HuH-7 (cell line): ENCODE measurements around the gene PDXDC1.
"Not testable (repeated sequence)": the region's sequence is repeated elsewhere in the genome, so short reads cannot be mapped to it uniquely, and the experiment has no call there.

Source experiments
- DNase-seq: peaks from one replicate; pipeline ENCODE4 v3.0.0; 2011; ENCODE audit warnings: low spot score

Gene PDXDC1

GRCh38 chr16:15133554-15133953, 158.7 kb downstream of the PDXDC1 start:
- DNase-seq, result not testable (repeated sequence)

DNA sequence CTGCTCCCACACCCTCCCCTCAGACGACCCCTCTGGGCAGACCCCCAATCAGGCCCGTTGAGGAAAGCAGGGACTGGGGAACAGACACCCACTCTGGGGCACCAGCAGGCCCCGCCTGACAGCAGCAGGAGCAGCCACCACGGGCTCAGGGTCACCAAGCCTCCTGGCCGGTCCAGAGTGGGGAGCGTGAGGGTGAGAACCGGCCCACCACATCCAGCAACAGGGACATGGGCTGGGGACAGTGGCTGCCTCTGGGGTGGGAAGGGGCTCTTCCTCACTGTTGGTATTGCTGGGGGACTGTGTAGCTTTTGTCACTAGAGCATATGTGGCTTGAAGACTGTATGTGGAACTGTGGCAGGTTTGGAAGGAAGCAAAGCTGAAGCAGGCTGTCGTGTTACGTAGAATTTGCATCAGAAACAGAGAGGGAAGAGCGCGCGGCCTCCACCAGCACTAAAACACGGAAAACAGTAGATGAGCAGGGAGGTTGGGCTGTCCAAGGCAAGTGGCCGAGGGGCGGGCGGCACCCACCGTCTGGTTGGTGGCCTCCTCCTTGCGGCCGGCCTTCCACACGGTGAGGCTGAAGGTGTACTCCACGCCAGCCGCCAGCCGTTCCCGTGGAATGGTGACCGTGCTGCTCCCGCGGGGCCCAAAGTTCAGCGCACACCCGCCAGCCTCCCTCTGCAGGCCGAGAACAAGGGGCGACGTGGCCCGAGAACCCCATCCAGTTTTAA, 160.1 kb downstream of the PDXDC1 start:
- not testable (repeated sequence) for DNase-seq

GRCh38 chr16:15135483-15136360, 160.9 kb downstream of the PDXDC1 start:
- not testable (repeated sequence) for DNase-seq

- not testable (repeated sequence) for DNase-seq
Observed at GRCh38 chr16:15137514-15137913, 162.7 kb downstream of the PDXDC1 start.

DNA sequence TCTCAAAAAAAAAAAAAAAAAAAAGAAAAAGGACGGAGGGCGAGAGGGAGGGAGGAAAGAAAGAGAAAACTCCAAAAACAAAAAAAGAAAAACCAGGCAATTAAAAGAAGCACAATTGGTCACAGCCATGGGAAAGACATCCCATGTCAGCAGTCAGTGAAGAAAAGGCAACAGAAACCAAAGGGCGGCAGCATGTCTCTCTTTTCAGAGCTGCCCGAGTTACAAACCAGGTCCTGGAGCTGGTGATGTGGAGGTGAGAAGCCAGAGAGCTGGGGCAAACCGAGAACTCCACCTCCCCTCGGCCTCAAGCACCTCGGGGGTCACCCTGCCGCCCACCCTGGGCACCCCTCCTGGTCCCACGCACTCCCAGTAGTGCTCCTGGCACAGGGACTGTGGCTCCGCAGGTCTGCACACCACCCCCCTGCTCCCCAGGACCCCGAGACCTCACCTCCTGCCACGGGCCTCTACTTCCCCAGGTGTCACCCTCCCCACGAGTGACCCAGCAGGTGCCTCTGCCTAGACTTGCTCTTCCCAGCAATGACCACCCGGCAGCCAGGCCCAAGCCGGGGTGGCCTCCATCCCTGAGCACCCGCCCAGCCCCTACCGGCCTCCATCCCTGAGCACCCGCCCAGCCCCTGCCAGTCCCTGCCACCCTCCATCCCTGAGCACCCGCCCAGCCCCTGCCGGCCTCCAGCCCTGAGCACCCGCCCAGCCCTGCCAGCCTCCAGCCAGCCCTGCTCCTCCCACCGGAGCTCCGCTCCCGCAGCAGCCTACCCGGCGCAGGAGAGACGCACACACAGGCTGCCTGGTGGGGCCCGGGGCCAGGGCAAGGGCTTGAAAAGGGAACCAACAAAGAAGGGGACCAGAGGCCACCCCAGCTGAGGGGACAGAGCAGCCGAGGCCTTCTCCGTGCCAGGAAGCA, 165.9 kb downstream of the PDXDC1 start:
- not testable (repeated sequence) for DNase-seq

DNA sequence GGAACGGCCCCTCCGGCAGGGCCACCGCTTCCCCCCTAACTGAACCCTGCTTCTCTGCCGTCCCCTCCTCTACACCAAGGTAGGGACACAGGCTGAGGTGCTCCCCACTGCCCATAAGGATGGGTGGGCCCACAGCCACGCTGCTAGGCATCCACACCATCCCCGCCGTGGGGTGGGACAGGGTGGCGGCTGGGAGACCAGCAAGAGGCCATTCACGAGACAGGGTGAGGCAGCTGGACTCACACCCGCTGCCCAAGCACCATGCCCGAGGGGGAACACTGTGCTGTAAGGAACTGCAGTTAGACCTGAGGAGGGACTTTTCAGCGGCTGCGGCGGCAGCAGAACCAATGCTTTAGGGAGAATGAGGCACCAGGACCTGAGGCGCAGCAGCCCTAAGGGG, 166.8 kb downstream of the PDXDC1 start:
- DNase-seq, result no peak

GRCh38 chr16:15142107-15142890, 167.5 kb downstream of the PDXDC1 start:
- DNase-seq, result not testable (repeated sequence)

DNA sequence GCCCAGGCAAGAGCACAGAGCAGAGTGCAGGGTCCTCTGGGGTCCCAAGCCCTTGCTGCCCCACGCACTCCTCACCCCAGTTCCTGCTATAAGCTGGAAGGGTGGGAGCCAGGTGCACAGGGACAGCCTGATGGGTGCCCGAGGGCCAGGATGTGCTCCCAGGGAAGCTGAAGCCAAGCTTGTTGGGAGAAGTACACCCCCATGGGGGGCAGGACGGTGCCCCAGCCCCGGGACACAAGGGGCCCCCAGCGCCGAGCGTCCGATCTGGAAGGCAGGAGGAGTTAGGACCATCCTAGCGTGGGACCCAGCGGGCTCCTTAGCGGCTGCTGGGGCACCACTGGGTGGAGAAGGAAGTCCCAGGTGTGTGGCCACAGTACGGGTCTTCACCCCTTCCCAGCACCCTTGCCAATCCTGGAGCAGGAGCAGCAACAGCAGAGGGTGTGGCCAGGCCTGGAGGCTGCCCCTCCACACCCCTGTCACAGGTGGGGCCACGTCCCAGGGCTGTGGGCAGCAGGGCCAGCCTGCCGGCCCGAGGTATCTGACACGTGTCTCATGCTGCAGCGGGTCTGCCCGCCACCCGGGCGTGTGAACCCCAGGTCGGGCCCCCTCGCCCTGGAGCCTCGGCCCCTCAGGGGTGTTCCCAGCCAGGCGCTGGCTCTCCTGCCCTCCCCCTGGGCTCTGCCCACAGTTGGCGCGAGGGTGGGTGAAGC, 168.2 kb downstream of the PDXDC1 start:
- not testable (repeated sequence) for DNase-seq

- DNase-seq, result not testable (repeated sequence)
Observed at GRCh38 chr16:15143601-15144091, 168.8 kb downstream of the PDXDC1 start.

DNA sequence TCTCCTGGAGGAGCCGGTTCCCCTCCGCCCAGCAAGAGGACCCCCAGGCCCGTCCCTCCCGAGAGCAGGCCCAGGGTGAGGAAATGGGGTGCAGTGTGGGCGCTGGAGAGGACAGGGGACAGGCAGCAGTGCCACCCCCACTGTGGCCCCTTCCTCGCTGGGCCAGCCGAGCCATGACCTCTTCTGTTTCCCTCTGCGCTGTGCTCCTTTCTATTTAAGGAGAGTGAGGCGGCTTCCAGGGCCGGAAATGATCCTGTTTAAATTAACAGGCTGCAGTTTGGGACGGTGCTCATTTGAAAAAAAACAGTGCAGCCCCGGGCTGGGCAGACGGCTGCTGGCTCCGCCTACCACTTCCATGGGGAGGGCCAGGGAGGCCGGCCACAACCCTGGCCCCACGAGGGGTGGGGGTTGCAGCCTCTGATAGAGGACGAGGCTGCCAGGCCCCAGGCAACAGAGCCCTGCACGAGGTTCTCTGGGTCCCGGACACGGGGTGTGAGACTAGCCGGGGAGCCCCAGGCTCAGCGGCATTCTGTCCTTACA, 169.3 kb downstream of the PDXDC1 start:
- DNase-seq, result not testable (repeated sequence)

DNA sequence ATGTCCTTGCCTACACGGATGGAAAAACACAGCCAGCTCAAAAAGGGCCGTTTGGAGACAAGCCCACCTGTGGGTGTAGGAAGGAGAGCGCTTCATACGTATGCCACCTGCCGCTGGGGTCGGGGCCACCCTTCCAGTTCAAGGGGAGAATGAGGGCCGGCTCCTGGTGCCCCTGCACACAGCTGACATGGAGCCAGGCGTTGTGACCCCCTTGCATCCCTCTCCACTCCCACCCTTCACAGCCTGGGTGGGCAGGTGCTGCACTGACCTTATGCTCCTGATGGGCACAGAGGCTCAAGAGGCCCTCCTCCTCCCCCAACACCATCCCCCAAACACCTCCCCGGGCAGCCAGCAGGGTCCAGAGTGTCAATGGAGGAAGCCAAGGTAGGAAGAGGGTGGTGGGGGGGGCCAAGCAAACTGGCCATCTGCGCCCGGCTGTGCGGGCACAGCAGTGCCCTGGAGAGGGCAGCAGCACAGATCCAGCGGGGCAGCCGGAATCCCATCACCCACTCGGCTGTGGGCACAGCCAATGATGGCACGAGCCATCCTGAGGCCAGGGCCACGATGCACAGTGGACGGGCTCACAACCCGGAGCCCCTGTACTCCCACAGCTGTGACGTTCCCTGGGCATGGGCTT, 170.1 kb downstream of the PDXDC1 start:
- DNase-seq, result not testable (repeated sequence)

- not testable (repeated sequence) for DNase-seq
Observed at GRCh38 chr16:15145418-15146263, 170.8 kb downstream of the PDXDC1 start.

GRCh38 chr16:15146264-15146662, 171.4 kb downstream of the PDXDC1 start:
- not testable (repeated sequence) for DNase-seq

- not testable (repeated sequence) for DNase-seq
Observed at GRCh38 chr16:15148831-15149230, 174.0 kb downstream of the PDXDC1 start.

GRCh38 chr16:15149260-15149659, 174.4 kb downstream of the PDXDC1 start:
- not testable (repeated sequence) for DNase-seq

DNA sequence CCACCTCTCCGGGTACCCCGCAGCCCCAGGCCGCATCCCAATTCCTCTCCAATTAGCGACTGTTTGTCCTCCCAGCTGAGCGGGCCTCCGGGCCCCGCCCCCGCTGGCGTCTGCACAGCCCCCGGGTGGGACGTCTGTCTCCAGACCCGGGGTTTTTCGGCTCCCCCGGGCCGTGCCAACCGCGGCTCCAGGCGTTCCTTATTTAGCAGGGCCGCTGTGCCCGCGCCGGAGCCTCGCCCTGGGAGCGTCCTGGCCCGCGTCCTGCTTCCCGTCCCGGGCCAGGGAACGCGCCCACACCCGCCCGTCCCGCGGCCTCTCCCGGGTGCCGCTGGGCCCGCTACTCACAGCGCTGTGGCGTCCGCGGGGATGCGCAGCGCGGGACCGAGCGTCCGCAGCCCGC, 179.2 kb downstream of the PDXDC1 start:
- not testable (repeated sequence) for DNase-seq

GRCh38 chr16:15154650-15155562, 180.1 kb downstream of the PDXDC1 start:
- DNase-seq, result peak; percentile 64
